IMR-90 (cell line): ENCODE results near the gene PBRM1. TPM values are rescaled to one million over a fixed set of nuclear protein-coding genes. Genes with fewer than 3 reads are reported as not detected.

Source experiments
- ATAC-seq: fragments of 200-7000 bp; cut with Tn5 transposase; 2 replicates; pipeline ENCODE4 v1.9.1; 2020; ENCODE audit warnings: low read depth, mild to moderate bottlenecking, moderate library complexity
- BruUV-seq: library from RNA; stranded (reverse); fragments of 400-500 nt; replicated peaks from 2 replicates; lab custom pipeline; 2021; lab: Mats Ljungman, UMichigan
- CTCF ChIA-PET: fragments of 300-600 bp; formaldehyde crosslinking; extraction: SDS; loops from one replicate; lab custom pipeline; 2021; ENCODE audit warnings: antibody characterized with exemption; lab: Yijun Ruan, JAX
- POLR2A ChIA-PET: fragments of 300-600 bp; sonication (Branson Sonifier 250); formaldehyde crosslinking; loops from one replicate; lab custom pipeline; 2022; ENCODE audit warnings: antibody characterized with exemption; ENCODE audit not compliant: unreplicated experiment; lab: Charles Lee
- DNase-seq: peaks from one replicate; pipeline ENCODE4 v3.0.0; 2013
- H2AFZ ChIP-seq: replicated peaks from 2 replicates; pipeline ENCODE3; 2013; ENCODE audit warnings: low read length, mild to moderate bottlenecking; ENCODE audit not compliant: poor library complexity
- H2AK5ac ChIP-seq: 2 replicates; pipeline ENCODE4 v1.6.1; 2013; ENCODE audit warnings: low read depth, low read length, inconsistent platforms
- H2AK9ac ChIP-seq: replicated peaks from 2 replicates; pipeline ENCODE3; 2013; ENCODE audit warnings: mild to moderate bottlenecking, low read depth, low read length, moderate library complexity; ENCODE audit not compliant: poor library complexity
- H2BK120ac ChIP-seq: 2 replicates; pipeline ENCODE4 v1.6.1; 2013; ENCODE audit warnings: low read depth, low read length, inconsistent platforms
- H2BK15ac ChIP-seq: 3 replicates; pipeline ENCODE4 v1.6.1; 2013; ENCODE audit warnings: low read depth, low read length, inconsistent platforms
- H2BK20ac ChIP-seq: 2 replicates; pipeline ENCODE4 v1.6.1; 2013; ENCODE audit warnings: low read depth, mild to moderate bottlenecking, inconsistent platforms, low read length, moderate library complexity
- H2BK5ac ChIP-seq: 2 replicates; pipeline ENCODE4 v1.6.1; 2013; ENCODE audit warnings: mild to moderate bottlenecking, low read depth, low read length, inconsistent platforms; ENCODE audit not compliant: poor library complexity, severe bottlenecking
- H3K14ac ChIP-seq: replicated peaks from 2 replicates; pipeline ENCODE4 v1.6.1; 2013; ENCODE audit warnings: low read depth, low read length, inconsistent platforms
- H3K18ac ChIP-seq: 2 replicates; pipeline ENCODE4 v1.6.1; 2013; ENCODE audit warnings: low read depth, low read length, control low read depth
- H3K23ac ChIP-seq: 2 replicates; pipeline ENCODE4 v1.6.1; 2013; ENCODE audit warnings: low read depth, low read length, inconsistent platforms
- H3K27ac ChIP-seq: 2 replicates; pipeline ENCODE4 v1.5.1; 2013; ENCODE audit warnings: mild to moderate bottlenecking, control low read depth, low read length; ENCODE audit not compliant: insufficient read depth
- H3K27me3 ChIP-seq: 2 replicates; pipeline ENCODE4 v1.6.1; 2013; ENCODE audit warnings: low read length; ENCODE audit not compliant: control insufficient read depth, insufficient read depth
- H3K36me3 ChIP-seq: 2 replicates; pipeline ENCODE4 v1.6.1; 2013; ENCODE audit warnings: low read length, mixed read lengths; ENCODE audit not compliant: control insufficient read depth, insufficient read depth
- H3K4ac ChIP-seq: 2 replicates; pipeline ENCODE4 v1.6.1; 2013; ENCODE audit warnings: low read depth, low read length, inconsistent platforms
- H3K4me1 ChIP-seq: 2 replicates; pipeline ENCODE4 v1.6.1; 2013; ENCODE audit warnings: low read length, mixed read lengths; ENCODE audit not compliant: control insufficient read depth, insufficient read depth
- H3K4me2 ChIP-seq: 2 replicates; pipeline ENCODE4 v1.6.1; 2013; ENCODE audit warnings: low read depth, mild to moderate bottlenecking, control low read depth, low read length, moderate library complexity
- H3K4me3 ChIP-seq: 2 replicates; pipeline ENCODE4 v1.5.1; 2013; ENCODE audit warnings: low read depth, mild to moderate bottlenecking, control low read depth, low read length, moderate library complexity; ENCODE audit not compliant: insufficient read depth
- H3K56ac ChIP-seq: 2 replicates; pipeline ENCODE4 v1.6.1; 2013; ENCODE audit warnings: low read length, inconsistent platforms; ENCODE audit not compliant: insufficient read depth; ENCODE audit errors: extremely low read depth
- H3K79me1 ChIP-seq, 2 experiments: 2 replicates each; pipeline ENCODE4 v1.6.1; 2013; ENCODE audit warnings: low read length in 2 of 2, inconsistent platforms in 1 of 2, low read depth in 1 of 2
- H3K9ac ChIP-seq: 2 replicates; pipeline ENCODE4 v1.6.1; 2013; ENCODE audit warnings: low read depth, low read length, control low read depth
- H3K9me1 ChIP-seq: 2 replicates; pipeline ENCODE4 v1.6.1; 2013; ENCODE audit warnings: low read length, inconsistent platforms; ENCODE audit not compliant: insufficient read depth
- H3K9me3 ChIP-seq: 2 replicates; pipeline ENCODE4 v1.6.1; 2013; ENCODE audit warnings: low read length; ENCODE audit not compliant: control insufficient read depth, insufficient read depth
- H4K20me1 ChIP-seq: 2 replicates; pipeline ENCODE4 v1.6.1; 2013; ENCODE audit warnings: low read length, inconsistent platforms; ENCODE audit not compliant: insufficient read depth
- H4K5ac ChIP-seq: 2 replicates; pipeline ENCODE4 v1.6.1; 2013; ENCODE audit warnings: mild to moderate bottlenecking, low read depth, low read length, control low read depth
- H4K8ac ChIP-seq, 2 experiments: 2 replicates each; pipeline ENCODE4 v1.6.1; 2013; ENCODE audit warnings: low read depth in 2 of 2, low read length in 2 of 2, control low read depth in 1 of 2, inconsistent platforms in 1 of 2
- H4K91ac ChIP-seq: 2 replicates; pipeline ENCODE4 v1.6.1; 2013; ENCODE audit warnings: low read depth, low read length, inconsistent platforms; ENCODE audit not compliant: insufficient read depth
- BHLHE40 ChIP-seq: fragments of 150-350 bp; IDR thresholded peaks from 2 replicates; pipeline ENCODE4 v1.6.1; 2016; ENCODE audit warnings: mild to moderate bottlenecking, low read depth, low read length
- CEBPB ChIP-seq: IDR thresholded peaks from 2 replicates; pipeline ENCODE4 v1.6.1; 2012; ENCODE audit warnings: low read depth, low read length, improper control_type of control experiment
- CHD1 ChIP-seq: IDR thresholded peaks from 2 replicates; pipeline ENCODE4 v1.6.1; 2012; ENCODE audit warnings: low read depth, low read length, improper control_type of control experiment
- CTCF ChIP-seq: conservative IDR thresholded peaks from 2 replicates; pipeline ENCODE4 v1.5.1; 2012; ENCODE audit warnings: mild to moderate bottlenecking, low read depth, low read length, improper control_type of control experiment
- ELK1 ChIP-seq: fragments of 150-350 bp; IDR thresholded peaks from 2 replicates; pipeline ENCODE4 v1.6.1; 2016; ENCODE audit warnings: low read depth, mild to moderate bottlenecking, low read length, moderate library complexity, borderline replicate concordance
- FOS ChIP-seq: fragments of 150-350 bp; IDR thresholded peaks from 2 replicates; pipeline ENCODE4 v1.6.1; 2016; ENCODE audit warnings: low read depth, low read length
- MAFK ChIP-seq: IDR thresholded peaks from 2 replicates; pipeline ENCODE4 v1.6.1; 2012; ENCODE audit warnings: low read depth, low read length, improper control_type of control experiment
- MAZ ChIP-seq: IDR thresholded peaks from 2 replicates; pipeline ENCODE4 v1.6.1; 2012; ENCODE audit warnings: low read depth, mild to moderate bottlenecking, low read length, improper control_type of control experiment, moderate library complexity, borderline replicate concordance
- MXI1 ChIP-seq: IDR thresholded peaks from 2 replicates; pipeline ENCODE4 v1.6.1; 2012; ENCODE audit warnings: low read depth, mild to moderate bottlenecking, low read length, moderate library complexity, borderline replicate concordance
- POLR2A ChIP-seq: IDR thresholded peaks from 2 replicates; pipeline ENCODE4 v1.6.1; 2012; ENCODE audit warnings: mild to moderate bottlenecking, low read depth, low read length
- RAD21 ChIP-seq: IDR thresholded peaks from 2 replicates; pipeline ENCODE4 v1.6.1; 2012; ENCODE audit warnings: low read length, improper control_type of control experiment
- RCOR1 ChIP-seq: IDR thresholded peaks from 2 replicates; pipeline ENCODE4 v1.6.1; 2012; ENCODE audit warnings: mild to moderate bottlenecking, low read length, improper control_type of control experiment; ENCODE audit not compliant: insufficient replicate concordance
- RFX5 ChIP-seq: IDR thresholded peaks from 2 replicates; pipeline ENCODE4 v1.8.0; 2012; ENCODE audit warnings: low read depth, mild to moderate bottlenecking, low read length, moderate library complexity
- SMC3 ChIP-seq: fragments of 150-350 bp; IDR thresholded peaks from 2 replicates; pipeline ENCODE4 v1.6.1; 2016; ENCODE audit warnings: low read depth, mild to moderate bottlenecking, antibody characterized with exemption, low read length, moderate library complexity
- USF2 ChIP-seq: fragments of 150-350 bp; IDR thresholded peaks from 2 replicates; pipeline ENCODE4 v1.6.1; 2017; ENCODE audit warnings: mild to moderate bottlenecking, antibody characterized with exemption, low read length, low read depth
- WGBS, 2 experiments: methylation state at CpG; one replicate each; pipeline versions ENCODE4 v1.1.5 to v1.1.7; 2013; ENCODE audit warnings: missing lambda C conversion rate in 2 of 2; ENCODE audit not compliant: insufficient read length in 1 of 2; ENCODE audit errors: extremely low coverage in 2 of 2; 5-methylcytosine and 5-hydroxymethylcytosine counted together
- dilution Hi-C: fragments of 300-500 bp; cut with HindIII; formaldehyde crosslinking; loops from one replicate; pipeline ENCODE4 v1.14.3; 2018; ENCODE audit warnings: low sequenced_read_pairs; ENCODE audit not compliant: unreplicated experiment
- in situ Hi-C: fragments of 300-500 bp; cut with MboI; formaldehyde crosslinking; loops from 3 replicates; pipeline ENCODE4 v1.14.3; 2019; ENCODE audit warnings: low sequenced_read_pairs, inconsistent platforms, mixed read lengths
- intact Hi-C: fragments of 100-400 bp; cut with micrococcal nuclease; formaldehyde crosslinking; loops from 2 replicates; pipeline ENCODE4 v1.10.0; 2022
- polyA plus RNA-seq, 3 experiments: library from polyadenylated mRNA; depleted of rRNA; stranded (reverse); fragments of >200 nt; gene quantifications; 2 replicates each; pipeline ENCODE4 v1.2.3, GENCODE V29; 2012; ENCODE audit warnings: low replicate concordance in 1 of 3
- total RNA-seq: library from RNA; depleted of rRNA; stranded (reverse); fragments of >200 nt; gene quantifications from 2 replicates; pipeline ENCODE4 v1.2.3, GENCODE V29; 2012

PBRM1 gene
- total and polyA plus RNA-seq, 2 of the 4 experiments (the other 2 are of a cell fraction), result 16.5 to 72.6 TPM

GRCh38 chr3:52554026-52554755, 131.5 kb downstream of the PBRM1 start:
- Histone ChIP-seq H3K23ac (no peak overlapping the region), H2AK5ac (no peak overlapping the region), H3K18ac (no peak overlapping the region), H3K27me3 (no peaks in the 10 kb centered on the region), H4K5ac (no peak overlapping the region), H4K20me1 (peaks cover 3% of the 10 kb centered on the region; the same call in 1 of the 2 replicates), H3K27ac (no peak overlapping the region), H3K9ac (no peak overlapping the region), H4K8ac (no peak overlapping the region), H2BK20ac (no peak overlapping the region), H2AK9ac (no peak overlapping the region), H3K9me1 (peaks cover 7% of the 10 kb centered on the region; the same call in 1 of the 2 replicates), H3K4me2 (no peak overlapping the region), H3K4me1 (no peaks in the 10 kb centered on the region; the same call in 1 of the 2 replicates), H3K14ac (no peak overlapping the region), H3K36me3 (peaks cover 45% of the 10 kb centered on the region), H2BK5ac (no peak overlapping the region), H2AFZ (no peak overlapping the region), H3K4ac (no peak overlapping the region), H3K56ac (no peak overlapping the region), H2BK120ac (no peak overlapping the region), H3K4me3 (no peak overlapping the region), H2BK15ac (no peak overlapping the region), H3K9me3 (no peaks in the 10 kb centered on the region), H4K91ac (no peak overlapping the region), H3K79me1 (peaks cover 21 to 35% of the 10 kb centered on the region in 2 experiments)
- WGBS, 2 experiments, result 100% methylated on average over 4 of the region's 5 CpGs; no CpG with 5 or more reads in 1 of the 2 experiments
- dilution Hi-C loops, result no loop called here
- in situ Hi-C loops, result no loop called here
- no peak for DNase-seq
- BruUV-seq, result no TSS peak
- ChIA-PET CTCF (no interaction called here), POLR2A (interaction anchor here (0.7 kb wide), 1 partner anchor 1936 kb away, joined by 8 read pairs; no protein-coding TSS in a partner anchor)
- ATAC-seq, result no peak
- intact Hi-C loops, result no loop called here
- TF ChIP-seq ELK1 (no peak), USF2 (no peak), BHLHE40 (no peak), MAZ (no peak), CHD1 (no peak), SMC3 (no peak), POLR2A (no peak), RAD21 (no peak), MAFK (no peak), RFX5 (no peak), CTCF (no peak), MXI1 (no peak), RCOR1 (no peak), FOS (no peak), CEBPB (no peak)
